GM19372 (cell line): ENCODE data around the gene STUB1.
A peak's percentile ranks its signal among the peaks of the same experiment; 100 is the strongest.

ENCODE experiments used
- ATAC-seq: cut with Tn5 transposase; IDR thresholded peaks from one replicate; pipeline ENCODE4 v1.9.1; 2021; ENCODE audit warnings: mild to moderate bottlenecking, low read depth, moderate library complexity; ENCODE audit not compliant: unreplicated experiment

Gene STUB1

GRCh38 chr16:721765-722540 is 41.7 kb downstream of the STUB1 start:
- no peak for ATAC-seq

- no peak for ATAC-seq
Observed at GRCh38 chr16:722835-723633, 42.8 kb downstream of the STUB1 start.

GRCh38 chr16:723695-724094 is 43.5 kb downstream of the STUB1 start:
- ATAC-seq = no peak

- no peak for ATAC-seq
Observed at GRCh38 chr16:724188-725040, 44.2 kb downstream of the STUB1 start.

GRCh38 chr16:725041-725376 is 44.8 kb downstream of the STUB1 start:
- ATAC-seq = no peak

GRCh38 chr16:725463-726187 is 45.4 kb downstream of the STUB1 start:
- no peak for ATAC-seq

- no peak for ATAC-seq
Observed at GRCh38 chr16:726188-726437, 45.9 kb downstream of the STUB1 start.

- no peak for ATAC-seq
Observed at GRCh38 chr16:726438-727290, 46.5 kb downstream of the STUB1 start, which contains the start of the genes CCDC78 and HAGHL. CCDC78 (minus strand) TSS chr16:726443; CDS start chr16:726367, 76 bp downstream. HAGHL (plus strand) TSS chr16:727106; CDS start chr16:727510, 404 bp downstream.

GRCh38 chr16:727291-727977 is 47.2 kb downstream of the STUB1 start:
- no peak for ATAC-seq

GRCh38 chr16:728131-728889 is 48.1 kb downstream of the STUB1 start:
- peak; percentile 42 for ATAC-seq

- no peak for ATAC-seq
Observed at GRCh38 chr16:728890-729744, 48.9 kb downstream of the STUB1 start.

- ATAC-seq = no peak
Observed at GRCh38 chr16:729768-730665, 49.8 kb downstream of the STUB1 start.

GRCh38 chr16:730666-731509 is 50.7 kb downstream of the STUB1 start:
- ATAC-seq = no peak

GRCh38 chr16:732332-732731 is 52.1 kb downstream of the STUB1 start:
- ATAC-seq = no peak
